Astrocyte (in vitro differentiated cells and primary cell): Measurements from ENCODE around the gene MYEOV. TPM values are rescaled to one million over a fixed set of nuclear protein-coding genes. Genes with fewer than 3 reads are reported as not detected.

Experiments
- DNase-seq: peaks from one replicate; pipeline ENCODE4 v3.0.0-alpha.2; 2010; ENCODE audit warnings: low read depth
- FAIRE-seq: peaks from 2 replicates; lab custom pipeline; 2011; peaks lifted over from hg19 to GRCh38; lab: Jason Lieb, UNC
- H2AFZ ChIP-seq: 2 replicates; pipeline ENCODE4 v1.6.0; 2012; ENCODE audit warnings: low read depth, low read length, inconsistent platforms
- H3K27ac ChIP-seq: 2 replicates; pipeline ENCODE4 v1.5.1; 2011; ENCODE audit warnings: low read depth, low read length, inconsistent platforms
- H3K27me3 ChIP-seq: 2 replicates; pipeline ENCODE4 v1.6.0; 2011; ENCODE audit warnings: low read length, inconsistent platforms; ENCODE audit not compliant: insufficient read depth
- H3K36me3 ChIP-seq: 2 replicates; pipeline ENCODE4 v1.5.1; 2011; ENCODE audit warnings: low read length, inconsistent platforms; ENCODE audit not compliant: insufficient read depth
- H3K4me1 ChIP-seq: 2 replicates; pipeline ENCODE4 v1.5.1; 2011; ENCODE audit warnings: low read length, inconsistent platforms; ENCODE audit not compliant: insufficient read depth
- H3K4me2 ChIP-seq: 2 replicates; pipeline ENCODE4 v1.6.0; 2012; ENCODE audit warnings: low read length, inconsistent platforms
- H3K4me3 ChIP-seq: 2 replicates; pipeline ENCODE4 v1.5.1; 2011; ENCODE audit warnings: low read depth, mild to moderate bottlenecking, low read length, inconsistent platforms; ENCODE audit not compliant: insufficient read depth
- H3K79me2 ChIP-seq: 2 replicates; pipeline ENCODE4 v1.6.0; 2012; ENCODE audit warnings: mild to moderate bottlenecking, low read length, inconsistent platforms; ENCODE audit not compliant: insufficient read depth
- H3K9ac ChIP-seq: 2 replicates; pipeline ENCODE4 v1.6.0; 2012; ENCODE audit warnings: mild to moderate bottlenecking, low read length, inconsistent platforms
- H3K9me3 ChIP-seq: 2 replicates; pipeline ENCODE4 v1.5.1; 2012; ENCODE audit warnings: low read depth, mild to moderate bottlenecking, low read length, inconsistent platforms; ENCODE audit not compliant: insufficient read depth
- H4K20me1 ChIP-seq: 2 replicates; pipeline ENCODE4 v1.6.0; 2012; ENCODE audit warnings: low read length, inconsistent platforms; ENCODE audit not compliant: insufficient read depth
- H3K27ac Mint-ChIP-seq: one replicate; pipeline ENCODE4 v1.8.0; 2021; ENCODE audit warnings: mild to moderate bottlenecking, mixed read lengths; ENCODE audit not compliant: unreplicated experiment
- H3K27me3 Mint-ChIP-seq: one replicate; pipeline ENCODE4 v1.8.0; 2021; ENCODE audit warnings: low read depth, mixed read lengths; ENCODE audit not compliant: unreplicated experiment
- H3K36me3 Mint-ChIP-seq: one replicate; pipeline ENCODE4 v1.8.0; 2021; ENCODE audit warnings: low read depth, mixed read lengths; ENCODE audit not compliant: unreplicated experiment
- H3K4me1 Mint-ChIP-seq: one replicate; pipeline ENCODE4 v1.8.0; 2021; ENCODE audit warnings: low read depth, mixed read lengths; ENCODE audit not compliant: unreplicated experiment
- H3K4me3 Mint-ChIP-seq: one replicate; pipeline ENCODE4 v1.8.0; 2021; ENCODE audit warnings: mild to moderate bottlenecking, moderate library complexity, mixed read lengths; ENCODE audit not compliant: unreplicated experiment
- H3K9me3 Mint-ChIP-seq: one replicate; pipeline ENCODE4 v1.8.0; 2021; ENCODE audit warnings: mild to moderate bottlenecking, mixed read lengths; ENCODE audit not compliant: unreplicated experiment
- EZH2 ChIP-seq: IDR thresholded peaks from 2 replicates; pipeline ENCODE4 v1.6.1; 2012; ENCODE audit warnings: mild to moderate bottlenecking, low read length, inconsistent platforms; ENCODE audit not compliant: insufficient read depth
- total RNA-seq: library from RNA; stranded (reverse); gene quantifications from 2 replicates; pipeline ENCODE4 v1.2.1, GENCODE V29; 2021
- TF ChIP-seq, protein P1 (sequence below): IDR thresholded peaks from 2 replicates; pipeline ENCODE4 v1.5.1; 2011; ENCODE audit warnings: low read depth, mild to moderate bottlenecking, inconsistent platforms, low read length, moderate library complexity; ENCODE audit not compliant: insufficient read depth

Gene MYEOV
- total RNA-seq, 1 donor from 2014 or later = not detected

DNA sequence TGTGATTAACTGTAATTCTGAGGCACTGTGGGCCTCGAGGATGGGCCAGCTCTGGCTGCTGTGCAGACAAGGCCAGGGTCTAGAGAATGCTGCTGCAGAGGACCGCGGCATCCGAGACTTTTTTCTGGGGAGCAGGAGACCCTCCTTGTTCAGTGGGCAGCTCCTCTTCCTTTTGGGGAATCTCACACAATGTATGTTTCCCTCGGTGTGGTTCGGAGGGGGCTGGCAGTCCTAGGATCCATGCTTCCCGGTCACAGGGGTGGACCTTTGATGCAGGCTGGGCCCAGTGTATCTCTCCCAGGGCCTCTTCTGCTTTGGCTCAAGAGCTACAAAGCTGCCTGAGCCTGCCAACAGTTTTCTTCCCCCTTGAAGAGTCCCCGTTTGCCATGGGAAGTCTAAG is 31.5 kb downstream of the MYEOV start:
- Mint-ChIP-seq H3K27ac (no peak overlapping the region), H3K4me3 (no peak overlapping the region), H3K9me3 (no peaks in the 10 kb centered on the region), H3K27me3 (peaks cover 3% of the 10 kb centered on the region), H3K36me3 (no peaks in the 10 kb centered on the region), H3K4me1 (peaks cover 2% of the 10 kb centered on the region)
- TF ChIP-seq EZH2 = no peak
- TF ChIP-seq, protein P1, sequence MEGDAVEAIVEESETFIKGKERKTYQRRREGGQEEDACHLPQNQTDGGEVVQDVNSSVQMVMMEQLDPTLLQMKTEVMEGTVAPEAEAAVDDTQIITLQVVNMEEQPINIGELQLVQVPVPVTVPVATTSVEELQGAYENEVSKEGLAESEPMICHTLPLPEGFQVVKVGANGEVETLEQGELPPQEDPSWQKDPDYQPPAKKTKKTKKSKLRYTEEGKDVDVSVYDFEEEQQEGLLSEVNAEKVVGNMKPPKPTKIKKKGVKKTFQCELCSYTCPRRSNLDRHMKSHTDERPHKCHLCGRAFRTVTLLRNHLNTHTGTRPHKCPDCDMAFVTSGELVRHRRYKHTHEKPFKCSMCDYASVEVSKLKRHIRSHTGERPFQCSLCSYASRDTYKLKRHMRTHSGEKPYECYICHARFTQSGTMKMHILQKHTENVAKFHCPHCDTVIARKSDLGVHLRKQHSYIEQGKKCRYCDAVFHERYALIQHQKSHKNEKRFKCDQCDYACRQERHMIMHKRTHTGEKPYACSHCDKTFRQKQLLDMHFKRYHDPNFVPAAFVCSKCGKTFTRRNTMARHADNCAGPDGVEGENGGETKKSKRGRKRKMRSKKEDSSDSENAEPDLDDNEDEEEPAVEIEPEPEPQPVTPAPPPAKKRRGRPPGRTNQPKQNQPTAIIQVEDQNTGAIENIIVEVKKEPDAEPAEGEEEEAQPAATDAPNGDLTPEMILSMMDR = no peak
- FAIRE-seq = no peak
- Histone ChIP-seq H2AFZ (no peak overlapping the region), H3K79me2 (peaks cover 26% of the 10 kb centered on the region), H3K27ac (no peak overlapping the region), H3K27me3 (no peaks in the 10 kb centered on the region), H3K36me3 (no peaks in the 10 kb centered on the region), H3K4me2 (no peak overlapping the region), H3K9me3 (no peaks in the 10 kb centered on the region), H3K4me3 (no peak overlapping the region), H4K20me1 (no peaks in the 10 kb centered on the region), H3K4me1 (peaks cover 23% of the 10 kb centered on the region), H3K9ac (no peak overlapping the region)
- DNase-seq = no peak

DNA sequence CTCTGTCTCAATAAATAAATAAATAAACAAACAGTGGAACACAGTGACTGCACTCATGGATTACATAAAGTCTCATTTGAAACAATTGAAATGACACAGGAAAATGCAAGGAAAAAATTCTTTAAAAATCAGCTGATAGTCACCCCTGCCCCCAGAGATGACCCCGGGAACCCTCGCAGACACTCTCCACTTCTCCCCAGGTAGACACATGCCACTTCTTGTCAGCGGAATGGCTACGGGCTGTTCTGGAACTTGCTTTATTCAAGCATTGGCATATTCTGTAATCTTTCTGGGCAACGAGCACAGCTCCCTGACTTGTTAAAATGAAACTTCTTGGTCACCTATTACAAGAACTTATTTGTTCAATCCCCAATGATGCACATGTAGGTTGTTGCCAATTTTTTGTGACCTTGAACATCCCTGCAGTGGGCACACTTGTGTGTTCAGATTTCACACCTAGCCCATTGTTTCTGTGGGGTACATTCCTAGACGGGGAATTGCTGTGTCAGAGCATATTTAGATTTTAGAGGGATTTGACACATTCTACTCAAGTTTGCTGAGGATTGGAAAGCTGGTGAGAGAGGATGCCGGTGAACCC is 32.8 kb downstream of the MYEOV start:
- Histone ChIP-seq H3K4me2 (no peak overlapping the region), H3K36me3 (no peaks in the 10 kb centered on the region), H3K9me3 (no peaks in the 10 kb centered on the region), H3K9ac (no peak overlapping the region), H3K4me3 (no peak overlapping the region), H3K4me1 (peaks cover 10% of the 10 kb centered on the region), H3K27ac (no peak overlapping the region), H3K27me3 (no peaks in the 10 kb centered on the region), H3K79me2 (peaks cover 26% of the 10 kb centered on the region), H4K20me1 (no peaks in the 10 kb centered on the region), H2AFZ (no peak overlapping the region)
- TF ChIP-seq, protein P1 = no peak
- TF ChIP-seq EZH2 = no peak
- Mint-ChIP-seq H3K27ac (no peak overlapping the region), H3K27me3 (peaks cover 3% of the 10 kb centered on the region), H3K4me1 (no peaks in the 10 kb centered on the region), H3K9me3 (no peaks in the 10 kb centered on the region), H3K36me3 (no peaks in the 10 kb centered on the region), H3K4me3 (no peak overlapping the region)
- no peak for DNase-seq
- no peak for FAIRE-seq

DNA sequence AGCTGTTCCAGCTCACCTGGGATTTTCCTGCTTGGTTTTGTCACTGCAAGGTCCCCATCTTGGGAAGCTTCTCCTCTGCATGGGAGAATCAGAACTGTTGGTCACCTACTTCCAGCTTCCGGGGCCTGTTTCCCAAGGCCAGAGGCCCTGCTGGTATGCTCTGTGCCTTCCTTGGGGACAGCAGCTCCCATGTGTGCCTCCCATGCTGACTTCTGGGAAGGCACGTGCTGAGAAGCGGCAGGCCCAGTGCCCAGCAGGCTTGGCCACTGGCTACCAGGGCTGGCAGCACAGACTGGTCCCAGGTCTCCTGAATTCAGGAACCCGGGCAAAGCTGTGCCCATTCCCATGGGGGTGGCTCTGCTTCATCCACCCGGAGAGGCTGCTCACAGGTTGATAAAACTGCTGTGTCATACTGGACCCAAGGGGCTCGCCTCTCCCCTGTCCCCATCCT is 33.8 kb downstream of the MYEOV start:
- H3K4me2 ChIP-seq = no peak overlapping the region
- no peaks in the 10 kb centered on the region for H3K9me3 Mint-ChIP-seq
- no peak overlapping the region for H2AFZ ChIP-seq
- no peak overlapping the region for H3K4me3 Mint-ChIP-seq
- H3K27me3 Mint-ChIP-seq = peaks cover 5% of the 10 kb centered on the region
- no peaks in the 10 kb centered on the region for H3K36me3 ChIP-seq
- H3K9ac ChIP-seq = no peak overlapping the region
- H3K36me3 Mint-ChIP-seq = no peaks in the 10 kb centered on the region
- H3K4me3 ChIP-seq = no peak overlapping the region
- no peaks in the 10 kb centered on the region for H3K4me1 Mint-ChIP-seq
- H3K9me3 ChIP-seq = no peaks in the 10 kb centered on the region
- DNase-seq (no peak), FAIRE-seq (no peak)
- H3K27me3 ChIP-seq = no peaks in the 10 kb centered on the region
- no peaks in the 10 kb centered on the region for H4K20me1 ChIP-seq
- TF ChIP-seq, protein P1 = no peak
- no peak for TF ChIP-seq EZH2
- H3K79me2 ChIP-seq = peaks cover 22% of the 10 kb centered on the region
- H3K27ac ChIP-seq = no peak overlapping the region
- H3K27ac Mint-ChIP-seq = no peak overlapping the region
- H3K4me1 ChIP-seq = peaks cover 2% of the 10 kb centered on the region
